ENCODE data around the gene METTL2B. TPM values are rescaled to one million over a fixed set of nuclear protein-coding genes. Genes with fewer than 3 reads are reported as not detected.

The METTL2B gene
- total RNA-seq, 1 experiment from 2014 or later: 44.3 TPM

DNA sequence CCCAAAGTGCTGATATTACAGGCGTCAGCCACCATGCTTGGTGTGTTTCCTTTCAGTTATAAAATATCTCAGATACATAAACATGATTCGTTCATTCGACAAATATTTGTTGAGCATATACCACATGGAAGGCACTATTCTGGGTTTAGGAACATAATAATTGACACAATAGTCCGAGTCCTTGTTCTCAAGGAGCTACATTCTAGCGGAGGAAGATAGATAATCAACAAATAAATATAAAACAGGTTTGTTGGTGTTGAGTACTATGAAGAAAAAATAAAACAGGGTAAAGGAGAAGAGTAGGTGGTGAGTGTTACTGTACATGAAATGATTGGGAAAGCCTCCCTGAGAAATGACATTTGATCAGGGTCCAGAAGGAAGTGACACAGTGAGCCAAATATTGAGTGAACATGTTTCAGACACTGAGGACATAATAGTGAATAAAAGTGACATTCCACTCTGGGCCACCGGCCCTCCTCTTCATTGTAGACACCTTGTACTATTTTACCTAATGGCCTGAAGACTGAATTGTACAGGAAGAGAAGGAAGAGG lies 27.7 kb upstream of the METTL2B start:
- no peaks in the 10 kb centered on the region for H3K79me2 ChIP-seq (ENCODE audit: insufficient read depth, low read length)
- H3K4ac ChIP-seq (ENCODE audit: low read depth, low read length): no peak overlapping the region
- H2BK15ac ChIP-seq (ENCODE audit: low read depth, low read length): no peak overlapping the region
- H3K4me1 Mint-ChIP-seq: peaks cover 10 to 20% of the 10 kb centered on the region in 2 experiments
- H3K23ac ChIP-seq (ENCODE audit: insufficient read length, low read depth, low read length): no peak overlapping the region
- H2BK5ac ChIP-seq (ENCODE audit: insufficient read length, low read length): no peak overlapping the region
- no peaks in the 10 kb centered on the region for H3K9me3 Mint-ChIP-seq
- no peaks in the 10 kb centered on the region for H3K4me1 ChIP-seq (ENCODE audit: insufficient read depth, low read length)
- H3K79me1 ChIP-seq (ENCODE audit: insufficient read depth, low read depth, low read length, poor library complexity, severe bottlenecking): no peaks in the 10 kb centered on the region
- no peaks in the 10 kb centered on the region for H3K9me3 ChIP-seq (ENCODE audit: control insufficient read depth, low read depth, low read length)
- no peak overlapping the region for H2BK120ac ChIP-seq (ENCODE audit: low read depth, low read length, poor library complexity, severe bottlenecking)
- H3K27me3 ChIP-seq (ENCODE audit: insufficient read depth, low read length): no peaks in the 10 kb centered on the region
- no peak overlapping the region for H3K56ac ChIP-seq (ENCODE audit: insufficient read length, low read depth, low read length)
- no peaks in the 10 kb centered on the region for H3K36me3 Mint-ChIP-seq (ENCODE audit: insufficient read depth in 1 of 3, low read depth in 3 of 3)
- no peak overlapping the region for H2AK5ac ChIP-seq (ENCODE audit: insufficient read length, low read length)
- H2BK20ac ChIP-seq (ENCODE audit: low read depth, low read length, poor library complexity, severe bottlenecking): no peak overlapping the region
- H4K5ac ChIP-seq (ENCODE audit: insufficient read length, low read depth, low read length): no peak overlapping the region
- no peak overlapping the region for H3K4me3 Mint-ChIP-seq
- no peak overlapping the region for H4K91ac ChIP-seq (ENCODE audit: insufficient read length, low read depth, low read length)
- no CpG with 5 or more reads among the region's 6 CpGs for WGBS (ENCODE audit: extremely low coverage, insufficient read length, low lambda C conversion rate)
- H3K23me2 ChIP-seq (ENCODE audit: insufficient read length, low read depth, low read length, poor library complexity, severe bottlenecking): no peaks in the 10 kb centered on the region
- TF ChIP-seq CTCF (conservative IDR thresholded peaks at IDR 0.05): no peak
- DNase-seq: no peak
- no peak overlapping the region for H3K9ac ChIP-seq (ENCODE audit: extremely low read depth, insufficient read length, low read length)
- H3K27me3 Mint-ChIP-seq (ENCODE audit: low read depth): peaks cover 20% of the 10 kb centered on the region
- H3K27ac ChIP-seq (ENCODE audit: insufficient read length, low read depth, low read length): no peak overlapping the region
- no peak overlapping the region for H3K4me2 ChIP-seq (ENCODE audit: insufficient read depth, insufficient read length, low read length)
- no peak overlapping the region for H3T11ph ChIP-seq (ENCODE audit: low read length)
- H3K14ac ChIP-seq (ENCODE audit: insufficient read depth, low read length): no peak overlapping the region
- no peak overlapping the region for H2AFZ ChIP-seq (ENCODE audit: low read length)
- no peaks in the 10 kb centered on the region for H4K20me1 ChIP-seq (ENCODE audit: control insufficient read depth, insufficient read depth, insufficient read length)
- H3K18ac ChIP-seq (ENCODE audit: insufficient read length, low read depth, low read length): no peak overlapping the region
- no peak overlapping the region for H4K8ac ChIP-seq (replicated peaks; ENCODE audit: insufficient read length, low read depth, low read length)
- H2BK12ac ChIP-seq (ENCODE audit: insufficient read length, low read depth, low read length): no peak overlapping the region
- H3K27ac Mint-ChIP-seq: no peak overlapping the region

Data from H9 (cell line).